ENCODE data around the gene DMWD.

The DMWD gene

DNA sequence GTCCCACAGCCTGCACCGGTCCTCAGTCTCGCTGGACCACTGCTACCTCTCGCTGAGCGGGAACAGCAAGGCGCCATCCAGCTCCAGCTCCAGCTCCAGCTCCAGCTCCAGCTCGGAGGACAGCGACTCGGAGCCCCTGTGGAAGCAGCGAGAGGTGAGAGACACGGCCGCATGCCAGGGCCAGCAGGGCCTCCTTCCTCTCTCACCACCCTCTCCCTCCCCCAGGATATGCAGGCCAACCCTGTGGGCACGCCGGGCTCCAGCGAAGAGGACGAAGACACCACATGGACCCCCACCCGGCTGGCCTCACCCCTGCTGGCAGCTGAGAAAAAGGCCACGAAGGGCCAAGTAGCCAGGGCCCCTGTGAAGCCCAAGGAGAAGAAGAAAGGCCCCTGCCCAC is 30.9 kb downstream of the DMWD start:
- Histone ChIP-seq H3K36me3 (ENCODE audit: low read length) (no peaks in the 10 kb centered on the region), H3K9me2 (replicated peaks; ENCODE audit: insufficient read depth, low read length) (no peaks in the 10 kb centered on the region), H3K27ac (ENCODE audit: low read depth, low read length) (no peak overlapping the region), H3K4me3 (ENCODE audit: insufficient read depth, low read length, poor library complexity, severe bottlenecking) (no peak overlapping the region), H4K20me1 (ENCODE audit: low read depth, low read length) (no peaks in the 10 kb centered on the region), H2AFZ (ENCODE audit: low read depth, low read length, severe bottlenecking) (no peak overlapping the region), H3K79me2 (ENCODE audit: insufficient read depth, low read length) (no peaks in the 10 kb centered on the region), H3K9me3 (ENCODE audit: insufficient read depth, low read length) (no peaks in the 10 kb centered on the region), H3F3A (ENCODE audit: insufficient read depth) (no peaks in the 10 kb centered on the region), H3K9ac (ENCODE audit: low read length) (no peak overlapping the region), H3K4me2 (ENCODE audit: low read depth, low read length, poor library complexity, severe bottlenecking) (no peak overlapping the region), H3K27me3 (ENCODE audit: low read length) (no peaks in the 10 kb centered on the region)
- TF ChIP-seq EZH2phosphoT487 (conservative IDR thresholded peaks at IDR 0.05; ENCODE audit: low read length), result no peak
- TF ChIP-seq, protein P1, sequence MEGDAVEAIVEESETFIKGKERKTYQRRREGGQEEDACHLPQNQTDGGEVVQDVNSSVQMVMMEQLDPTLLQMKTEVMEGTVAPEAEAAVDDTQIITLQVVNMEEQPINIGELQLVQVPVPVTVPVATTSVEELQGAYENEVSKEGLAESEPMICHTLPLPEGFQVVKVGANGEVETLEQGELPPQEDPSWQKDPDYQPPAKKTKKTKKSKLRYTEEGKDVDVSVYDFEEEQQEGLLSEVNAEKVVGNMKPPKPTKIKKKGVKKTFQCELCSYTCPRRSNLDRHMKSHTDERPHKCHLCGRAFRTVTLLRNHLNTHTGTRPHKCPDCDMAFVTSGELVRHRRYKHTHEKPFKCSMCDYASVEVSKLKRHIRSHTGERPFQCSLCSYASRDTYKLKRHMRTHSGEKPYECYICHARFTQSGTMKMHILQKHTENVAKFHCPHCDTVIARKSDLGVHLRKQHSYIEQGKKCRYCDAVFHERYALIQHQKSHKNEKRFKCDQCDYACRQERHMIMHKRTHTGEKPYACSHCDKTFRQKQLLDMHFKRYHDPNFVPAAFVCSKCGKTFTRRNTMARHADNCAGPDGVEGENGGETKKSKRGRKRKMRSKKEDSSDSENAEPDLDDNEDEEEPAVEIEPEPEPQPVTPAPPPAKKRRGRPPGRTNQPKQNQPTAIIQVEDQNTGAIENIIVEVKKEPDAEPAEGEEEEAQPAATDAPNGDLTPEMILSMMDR (IDR thresholded peaks at IDR 0.05; ENCODE audit: insufficient read depth, low read length, poor library complexity, severe bottlenecking), result no peak

DNA sequence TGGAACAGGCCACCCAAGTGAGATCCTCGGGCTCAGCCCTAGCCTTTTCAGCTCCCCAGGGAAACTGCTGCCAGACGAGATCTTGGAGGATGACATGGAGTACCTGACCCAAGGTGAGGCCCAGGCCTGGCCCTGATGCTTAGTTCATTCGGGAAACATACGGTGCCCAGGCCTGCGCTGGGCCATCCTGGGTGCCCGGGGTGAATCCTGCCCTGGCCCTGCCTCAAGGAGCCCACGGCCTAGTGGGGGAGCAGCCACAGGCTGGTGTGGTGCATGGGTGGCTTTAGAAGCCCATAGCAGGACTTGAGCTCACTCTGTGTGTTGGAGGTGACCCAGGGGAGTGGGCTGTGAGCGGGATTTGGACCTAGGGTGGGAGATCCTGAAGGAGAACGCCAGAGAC is 33.7 kb downstream of the DMWD start:
- H3K9ac ChIP-seq (ENCODE audit: low read length), result no peak overlapping the region

DNA sequence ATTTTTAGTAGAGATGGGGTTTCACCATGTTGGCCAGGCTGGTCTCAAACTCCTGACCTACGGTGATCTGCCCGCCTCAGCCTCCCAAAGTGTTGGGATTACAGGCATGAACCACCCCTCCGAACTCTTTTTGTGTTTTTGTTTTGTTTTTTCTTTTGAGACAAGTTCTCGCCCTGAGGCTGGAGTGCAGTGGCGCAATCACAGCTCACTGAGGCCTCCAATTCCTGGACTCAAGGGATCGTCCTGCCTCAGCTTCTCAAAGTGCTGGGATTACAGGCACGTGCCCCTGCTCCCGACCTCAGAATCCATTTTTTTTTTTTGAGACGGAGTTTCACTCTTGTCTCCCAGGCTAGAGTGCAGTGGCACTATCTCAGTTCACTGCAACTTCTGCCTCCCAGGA is 35.0 kb downstream of the DMWD start:
- H2AFZ ChIP-seq (ENCODE audit: low read depth, low read length, severe bottlenecking), result no peak overlapping the region
- no peaks in the 10 kb centered on the region for H3K9me2 ChIP-seq (replicated peaks; ENCODE audit: insufficient read depth, low read length)
- H3K79me2 ChIP-seq (ENCODE audit: insufficient read depth, low read length), result no peaks in the 10 kb centered on the region
- no peaks in the 10 kb centered on the region for H3F3A ChIP-seq (ENCODE audit: insufficient read depth)
- no peak overlapping the region for H3K4me3 ChIP-seq (ENCODE audit: insufficient read depth, low read length, poor library complexity, severe bottlenecking)
- no peak overlapping the region for H3K27ac ChIP-seq (ENCODE audit: low read depth, low read length)
- H3K9ac ChIP-seq (ENCODE audit: low read length), result no peak overlapping the region
- no peaks in the 10 kb centered on the region for H3K27me3 ChIP-seq (ENCODE audit: low read length)
- TF ChIP-seq, protein P1 (IDR thresholded peaks at IDR 0.05; ENCODE audit: insufficient read depth, low read length, poor library complexity, severe bottlenecking), result no peak
- TF ChIP-seq EZH2phosphoT487 (conservative IDR thresholded peaks at IDR 0.05; ENCODE audit: low read length), result no peak
- H3K36me3 ChIP-seq (ENCODE audit: low read length), result no peaks in the 10 kb centered on the region
- no peaks in the 10 kb centered on the region for H3K9me3 ChIP-seq (ENCODE audit: insufficient read depth, low read length)
- H4K20me1 ChIP-seq (ENCODE audit: low read depth, low read length), result no peaks in the 10 kb centered on the region
- no peak overlapping the region for H3K4me2 ChIP-seq (ENCODE audit: low read depth, low read length, poor library complexity, severe bottlenecking)

More for the DNA sequence above, 33.7 kb downstream of the DMWD start:
- Histone ChIP-seq H3K36me3 (ENCODE audit: low read length) (no peaks in the 10 kb centered on the region), H3K27ac (ENCODE audit: low read depth, low read length) (no peak overlapping the region), H3K27me3 (ENCODE audit: low read length) (no peaks in the 10 kb centered on the region), H2AFZ (ENCODE audit: low read depth, low read length, severe bottlenecking) (no peak overlapping the region), H3K9me2 (replicated peaks; ENCODE audit: insufficient read depth, low read length) (no peaks in the 10 kb centered on the region), H3F3A (ENCODE audit: insufficient read depth) (no peaks in the 10 kb centered on the region), H3K9me3 (ENCODE audit: insufficient read depth, low read length) (no peaks in the 10 kb centered on the region), H3K4me3 (ENCODE audit: insufficient read depth, low read length, poor library complexity, severe bottlenecking) (no peak overlapping the region), H3K79me2 (ENCODE audit: insufficient read depth, low read length) (no peaks in the 10 kb centered on the region), H4K20me1 (ENCODE audit: low read depth, low read length) (no peaks in the 10 kb centered on the region), H3K4me2 (ENCODE audit: low read depth, low read length, poor library complexity, severe bottlenecking) (no peak overlapping the region)
- TF ChIP-seq, protein P1 (IDR thresholded peaks at IDR 0.05; ENCODE audit: insufficient read depth, low read length, poor library complexity, severe bottlenecking), result no peak
- TF ChIP-seq EZH2phosphoT487 (conservative IDR thresholded peaks at IDR 0.05; ENCODE audit: low read length), result no peak

Data from SU-DHL-6 (cell line).